ENCODE data around the gene IFI27L2. TPM values are rescaled to one million over a fixed set of nuclear protein-coding genes. Genes with fewer than 3 reads are reported as not detected.

Gene IFI27L2
- total RNA-seq, 2 experiments from 2014 or later = 52.6 to 102 TPM

- Histone ChIP-seq H3K36me3 (ENCODE audit: insufficient read depth, low read length) (peaks cover 5% of the 10 kb centered on the region; the same call in 1 of the 2 replicates), H3K79me2 (ENCODE audit: insufficient read depth, low read depth, low read length) (no peaks in the 10 kb centered on the region), H3K9me3 (ENCODE audit: low read length) (no peaks in the 10 kb centered on the region), H3K4me3 (ENCODE audit: low read depth, low read length, poor library complexity, severe bottlenecking) (no peak overlapping the region), H4K20me1 (ENCODE audit: insufficient read depth, low read length) (no peaks in the 10 kb centered on the region), H3K9me2 (ENCODE audit: insufficient read depth, low read length) (no peaks in the 10 kb centered on the region), H2AFZ (ENCODE audit: low read length) (no peak overlapping the region), H3K27ac (ENCODE audit: low read depth, low read length, poor library complexity, severe bottlenecking) (no peak overlapping the region), H3K4me1 (ENCODE audit: insufficient read depth, low read length, poor library complexity, severe bottlenecking) (no peaks in the 10 kb centered on the region), H3K4me2 (ENCODE audit: low read length) (no peak overlapping the region)
- TF ChIP-seq EZH2phosphoT487 (IDR thresholded peaks at IDR 0.05; ENCODE audit: borderline replicate concordance, low read depth, low read length) (no peak), CTCF (conservative IDR thresholded peaks at IDR 0.05; ENCODE audit: low read length) (no peak)
- no TSS peak for BruUV-seq (replicated peaks)
- ChIA-PET POLR2A (interaction anchor here (0.6 to 1.7 kb wide), 5 partner anchors 17 to 1337 kb away, joined by 3 to 9 read pairs (median 3); partner anchors contain the start of genes DDX24 and IFI27L1), CTCF (ENCODE audit: unreplicated experiment) (no interaction called here)
- no peak for DNase-seq (ENCODE audit: low spot score)
- intact Hi-C loops (cut with micrococcal nuclease; ENCODE audit: unreplicated experiment) = no loop called here
These were observed 30.4 kb downstream of the IFI27L2 start for GRCh38 chr14:94099006-94099405.

GRCh38 chr14:94098326-94098992 lies 30.9 kb downstream of the IFI27L2 start:
- CTCF ChIA-PET (ENCODE audit: unreplicated experiment) = no interaction called here

More at GRCh38 chr14:94098326-94098992, 30.9 kb downstream of the IFI27L2 start:
- DNase-seq (ENCODE audit: low spot score) = no peak
- POLR2A ChIA-PET = interaction anchor here (0.6 to 1.7 kb wide), 5 partner anchors 17 to 1338 kb away, joined by 3 to 9 read pairs (median 3); partner anchors contain the start of genes DDX24 and IFI27L1
- Histone ChIP-seq H3K27ac (ENCODE audit: low read depth, low read length, poor library complexity, severe bottlenecking) (no peak overlapping the region), H4K20me1 (ENCODE audit: insufficient read depth, low read length) (no peaks in the 10 kb centered on the region), H2AFZ (ENCODE audit: low read length) (no peak overlapping the region), H3K9me2 (ENCODE audit: insufficient read depth, low read length) (no peaks in the 10 kb centered on the region), H3K4me2 (ENCODE audit: low read length) (no peak overlapping the region), H3K4me1 (ENCODE audit: insufficient read depth, low read length, poor library complexity, severe bottlenecking) (no peaks in the 10 kb centered on the region), H3K4me3 (ENCODE audit: low read depth, low read length, poor library complexity, severe bottlenecking) (no peak overlapping the region), H3K36me3 (ENCODE audit: insufficient read depth, low read length) (peaks cover 5% of the 10 kb centered on the region; the same call in 1 of the 2 replicates), H3K9me3 (ENCODE audit: low read length) (no peaks in the 10 kb centered on the region), H3K79me2 (ENCODE audit: insufficient read depth, low read depth, low read length) (no peaks in the 10 kb centered on the region)
- intact Hi-C loops (cut with micrococcal nuclease; ENCODE audit: unreplicated experiment) = no loop called here
- TF ChIP-seq CTCF (conservative IDR thresholded peaks at IDR 0.05; ENCODE audit: low read length) (no peak), EZH2phosphoT487 (IDR thresholded peaks at IDR 0.05; ENCODE audit: borderline replicate concordance, low read depth, low read length) (no peak)
- BruUV-seq (replicated peaks) = no TSS peak
